Prostate gland (tissue), 2 donors: Measurements from ENCODE around the gene MCU. TPM values are rescaled to one million over a fixed set of nuclear protein-coding genes. Genes with fewer than 3 reads are reported as not detected.

Source experiments
- DNase-seq: peaks from one replicate; pipeline ENCODE4 v3.0.0-alpha.2; 2019; ENCODE audit warnings: low spot score
- H3K27ac ChIP-seq, 2 donors: fragments of 200-600 bp; sonication (generic); 2 replicates each; pipeline ENCODE4 v1.5.1; 2017 to 2019
- H3K27me3 ChIP-seq: fragments of 200-600 bp; sonication (generic); replicated peaks from 2 replicates; pipeline ENCODE4 v1.5.1; 2019; ENCODE audit not compliant: insufficient read depth
- H3K36me3 ChIP-seq, 2 donors: fragments of 200-600 bp; sonication (generic); 1 replicate in 1 of 2; 2 replicates in 1 of 2; pipeline versions ENCODE4 v1.5.1 to v1.8.1; 2017 to 2019
- H3K4me1 ChIP-seq: fragments of 200-600 bp; sonication (generic); replicated peaks from 2 replicates; pipeline ENCODE4 v1.5.1; 2019
- H3K4me3 ChIP-seq, 2 donors: fragments of 200-600 bp; sonication (generic); 2 replicates each; pipeline ENCODE4 v1.5.1; 2017 to 2019
- H3K9me3 ChIP-seq: fragments of 200-600 bp; sonication (generic); 2 replicates; pipeline ENCODE4 v1.5.1; 2017
- CTCF ChIP-seq, 4 experiments: fragments of 200-600 bp in 2 of 4; fragments of 450-650 bp in 2 of 4; sonication (generic) in 2 of 4; IDR thresholded peaks; 1 replicate in 3 of 4; 2 replicates in 1 of 4; pipeline ENCODE4 v1.5.1; 2016 to 2019; ENCODE audit warnings: antibody characterized with exemption in 4 of 4, mild to moderate bottlenecking in 2 of 4, moderate library complexity in 2 of 4
- POLR2A ChIP-seq: fragments of 450-650 bp; IDR thresholded peaks from one replicate; pipeline ENCODE4 v1.6.1; 2016; ENCODE audit warnings: antibody characterized with exemption, mild to moderate bottlenecking
- POLR2AphosphoS5 ChIP-seq: sonication (generic); formaldehyde crosslinking; IDR thresholded peaks from one replicate; pipeline ENCODE4 v1.6.1; 2017; ENCODE audit warnings: antibody characterized with exemption
- WGBS: methylation state at CpG from one replicate; pipeline ENCODE4 v1.1.5; 2018; 5-methylcytosine and 5-hydroxymethylcytosine counted together
- intact Hi-C: fragments of 100-400 bp; cut with DNase I; formaldehyde crosslinking; loops from one replicate; pipeline ENCODE4 v1.14.2; 2022
- total RNA-seq, 2 donors: library from RNA; depleted of rRNA; stranded (reverse); fragments of >200 nt; gene quantifications; one replicate each; pipeline ENCODE4 v1.1.0, GENCODE V29; 2016

MCU gene
- total RNA-seq, 2 donors from 2014 or later = 11.0 to 24.2 TPM

GRCh38 chr10:72790216-72790990 is 98.5 kb downstream of the MCU start:
- intact Hi-C loops = no loop called here
- Histone ChIP-seq H3K4me3 (no peak overlapping the region), H3K36me3 (no peaks in the 10 kb centered on the region), H3K9me3 (no peaks in the 10 kb centered on the region), H3K27ac (no peak overlapping the region), H3K4me1 (no peaks in the 10 kb centered on the region), H3K27me3 (no peaks in the 10 kb centered on the region)
- no peak for DNase-seq
- WGBS = 22% methylated on average over 3 of the region's 3 CpGs
- TF ChIP-seq POLR2AphosphoS5 (no peak), CTCF (IDR thresholded peaks at IDR 0.05) (no peak), POLR2A (no peak)

- no peaks in the 10 kb centered on the region for H3K9me3 ChIP-seq
- H3K27me3 ChIP-seq = no peaks in the 10 kb centered on the region
- no peak for DNase-seq
- no peaks in the 10 kb centered on the region for H3K4me1 ChIP-seq
- H3K27ac ChIP-seq = no peak overlapping the region
- H3K4me3 ChIP-seq = no peak overlapping the region
- intact Hi-C loops = no loop called here
- no peak for TF ChIP-seq POLR2A
- TF ChIP-seq CTCF (IDR thresholded peaks at IDR 0.05) = no peak
- TF ChIP-seq POLR2AphosphoS5 = no peak
- no peaks in the 10 kb centered on the region for H3K36me3 ChIP-seq
- WGBS = 84% methylated on average over 3 of the region's 3 CpGs
Measured at GRCh38 chr10:72792288-72792687, 100.3 kb downstream of the MCU start.

- no peak for DNase-seq
- H3K9me3 ChIP-seq = no peaks in the 10 kb centered on the region
- no peaks in the 10 kb centered on the region for H3K27me3 ChIP-seq
- no peaks in the 10 kb centered on the region for H3K4me1 ChIP-seq
- no peaks in the 10 kb centered on the region for H3K36me3 ChIP-seq
- intact Hi-C loops = no loop called here
- no peak overlapping the region for H3K4me3 ChIP-seq
- whole genome bisulfite sequencing = 89% methylated on average over 1 of the region's 1 CpG
- TF ChIP-seq POLR2A (no peak), CTCF (IDR thresholded peaks at IDR 0.05) (no peak), POLR2AphosphoS5 (no peak)
- no peak overlapping the region for H3K27ac ChIP-seq
Measured at GRCh38 chr10:72793752-72794151, 101.8 kb downstream of the MCU start.

- no peak for TF ChIP-seq POLR2A
- TF ChIP-seq POLR2AphosphoS5 = no peak
- no peaks in the 10 kb centered on the region for H3K36me3 ChIP-seq
- no peak for DNase-seq
- WGBS = 81% methylated on average over 2 of the region's 2 CpGs
- intact Hi-C loops = no loop called here
- H3K27ac ChIP-seq = no peak overlapping the region
- no peaks in the 10 kb centered on the region for H3K4me1 ChIP-seq
- no peak overlapping the region for H3K4me3 ChIP-seq
- no peaks in the 10 kb centered on the region for H3K27me3 ChIP-seq
- no peaks in the 10 kb centered on the region for H3K9me3 ChIP-seq
Measured at GRCh38 chr10:72794260-72794659, 102.3 kb downstream of the MCU start.

GRCh38 chr10:72796042-72796441 is 104.1 kb downstream of the MCU start:
- intact Hi-C loops = no loop called here
- no peaks in the 10 kb centered on the region for H3K9me3 ChIP-seq
- H3K4me3 ChIP-seq = no peak overlapping the region
- H3K4me1 ChIP-seq = peaks cover 2% of the 10 kb centered on the region
- TF ChIP-seq POLR2AphosphoS5 (no peak), CTCF (IDR thresholded peaks at IDR 0.05) (no peak), POLR2A (no peak)
- no peak overlapping the region for H3K27ac ChIP-seq
- no peak for DNase-seq
- 89% methylated on average over 3 of the region's 3 CpGs for WGBS
- no peaks in the 10 kb centered on the region for H3K27me3 ChIP-seq
- no peaks in the 10 kb centered on the region for H3K36me3 ChIP-seq
